ENCODE measurements around the gene ARSG. TPM values are rescaled to one million over a fixed set of nuclear protein-coding genes. Genes with fewer than 3 reads are reported as not detected.

Gene ARSG
- total RNA-seq, 6 experiments from 2014 or later: 4.0 to 7.0 (median 5.0) TPM

DNA sequence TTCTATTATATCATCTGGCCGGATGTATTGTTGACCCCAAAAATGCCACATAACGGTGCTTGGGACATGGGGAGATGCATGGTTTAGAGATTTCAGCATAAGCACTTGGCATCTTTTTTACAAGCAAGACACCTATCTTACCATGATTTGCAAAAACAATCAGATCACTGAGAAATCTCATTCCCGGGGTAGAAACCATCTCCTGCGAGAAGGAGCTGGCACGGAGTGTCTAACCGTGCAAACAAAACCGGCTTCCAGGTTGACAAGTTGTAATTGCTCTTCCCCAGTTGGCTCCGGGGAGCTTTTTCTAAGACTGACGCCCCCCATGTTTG lies 1.4 kb upstream of the ARSG start:
- H3K27me3 Mint-ChIP-seq (ENCODE audit: insufficient read depth): peaks cover 18% of the 10 kb centered on the region
- no peak for DNase-seq

DNA sequence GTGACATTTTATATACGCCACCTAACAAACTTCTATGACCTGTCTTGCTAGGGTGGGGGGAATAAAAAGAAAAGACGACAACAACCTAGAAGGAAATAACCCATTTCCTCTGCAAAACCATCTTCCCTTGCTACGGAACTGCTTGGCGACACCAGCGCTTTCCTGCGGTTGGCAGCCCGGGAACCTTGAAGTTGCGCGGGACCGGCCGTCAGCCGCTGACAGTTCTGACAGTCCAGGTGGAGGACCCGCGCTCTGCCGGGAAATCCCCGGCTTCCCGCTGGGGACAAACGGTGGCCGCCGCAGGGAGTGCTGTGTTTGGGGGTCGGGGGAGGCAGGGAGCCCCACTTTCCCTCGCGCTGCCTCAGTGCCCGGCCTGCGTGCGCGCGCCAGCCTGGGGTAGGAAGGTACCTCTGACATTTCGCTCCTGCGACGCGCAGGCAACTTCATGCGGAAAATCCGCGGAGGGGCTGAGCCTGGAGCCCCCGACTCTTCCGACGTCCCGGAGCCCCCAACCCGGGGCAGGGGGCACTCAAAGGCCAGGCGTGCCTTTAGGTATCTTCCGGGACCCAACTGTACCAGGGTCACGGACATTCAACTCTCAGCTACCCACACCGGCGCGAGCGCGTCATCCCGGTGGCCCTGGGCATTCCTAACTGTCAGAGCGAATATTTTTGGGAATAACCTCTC lies 884 bp upstream of the ARSG start:
- DNase-seq: no peak
- H3K27me3 Mint-ChIP-seq (ENCODE audit: insufficient read depth): peaks cover 18% of the 10 kb centered on the region
- no peaks in the 10 kb centered on the region for H3K36me3 Mint-ChIP-seq (ENCODE audit: low read depth)
- TF ChIP-seq, protein P1, sequence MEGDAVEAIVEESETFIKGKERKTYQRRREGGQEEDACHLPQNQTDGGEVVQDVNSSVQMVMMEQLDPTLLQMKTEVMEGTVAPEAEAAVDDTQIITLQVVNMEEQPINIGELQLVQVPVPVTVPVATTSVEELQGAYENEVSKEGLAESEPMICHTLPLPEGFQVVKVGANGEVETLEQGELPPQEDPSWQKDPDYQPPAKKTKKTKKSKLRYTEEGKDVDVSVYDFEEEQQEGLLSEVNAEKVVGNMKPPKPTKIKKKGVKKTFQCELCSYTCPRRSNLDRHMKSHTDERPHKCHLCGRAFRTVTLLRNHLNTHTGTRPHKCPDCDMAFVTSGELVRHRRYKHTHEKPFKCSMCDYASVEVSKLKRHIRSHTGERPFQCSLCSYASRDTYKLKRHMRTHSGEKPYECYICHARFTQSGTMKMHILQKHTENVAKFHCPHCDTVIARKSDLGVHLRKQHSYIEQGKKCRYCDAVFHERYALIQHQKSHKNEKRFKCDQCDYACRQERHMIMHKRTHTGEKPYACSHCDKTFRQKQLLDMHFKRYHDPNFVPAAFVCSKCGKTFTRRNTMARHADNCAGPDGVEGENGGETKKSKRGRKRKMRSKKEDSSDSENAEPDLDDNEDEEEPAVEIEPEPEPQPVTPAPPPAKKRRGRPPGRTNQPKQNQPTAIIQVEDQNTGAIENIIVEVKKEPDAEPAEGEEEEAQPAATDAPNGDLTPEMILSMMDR (IDR thresholded peaks at IDR 0.05): no peak
- H3K4me3 Mint-ChIP-seq: peak overlapping the region; percentile 80
- peaks cover 21% of the 10 kb centered on the region for H3K4me1 Mint-ChIP-seq (ENCODE audit: low read depth)
- peak overlapping the region; percentile 20 for H3K27ac Mint-ChIP-seq
- H3K9me3 Mint-ChIP-seq: no peaks in the 10 kb centered on the region

More for the DNA sequence above, 1.4 kb upstream of the ARSG start:
- Mint-ChIP-seq H3K9me3 (no peaks in the 10 kb centered on the region), H3K36me3 (ENCODE audit: low read depth) (no peaks in the 10 kb centered on the region), H3K27ac (no peak overlapping the region), H3K4me1 (ENCODE audit: low read depth) (peaks cover 21% of the 10 kb centered on the region), H3K4me3 (no peak overlapping the region; the same call in 1 of the 2 replicates)
- TF ChIP-seq, protein P1 (IDR thresholded peaks at IDR 0.05): no peak

DNA sequence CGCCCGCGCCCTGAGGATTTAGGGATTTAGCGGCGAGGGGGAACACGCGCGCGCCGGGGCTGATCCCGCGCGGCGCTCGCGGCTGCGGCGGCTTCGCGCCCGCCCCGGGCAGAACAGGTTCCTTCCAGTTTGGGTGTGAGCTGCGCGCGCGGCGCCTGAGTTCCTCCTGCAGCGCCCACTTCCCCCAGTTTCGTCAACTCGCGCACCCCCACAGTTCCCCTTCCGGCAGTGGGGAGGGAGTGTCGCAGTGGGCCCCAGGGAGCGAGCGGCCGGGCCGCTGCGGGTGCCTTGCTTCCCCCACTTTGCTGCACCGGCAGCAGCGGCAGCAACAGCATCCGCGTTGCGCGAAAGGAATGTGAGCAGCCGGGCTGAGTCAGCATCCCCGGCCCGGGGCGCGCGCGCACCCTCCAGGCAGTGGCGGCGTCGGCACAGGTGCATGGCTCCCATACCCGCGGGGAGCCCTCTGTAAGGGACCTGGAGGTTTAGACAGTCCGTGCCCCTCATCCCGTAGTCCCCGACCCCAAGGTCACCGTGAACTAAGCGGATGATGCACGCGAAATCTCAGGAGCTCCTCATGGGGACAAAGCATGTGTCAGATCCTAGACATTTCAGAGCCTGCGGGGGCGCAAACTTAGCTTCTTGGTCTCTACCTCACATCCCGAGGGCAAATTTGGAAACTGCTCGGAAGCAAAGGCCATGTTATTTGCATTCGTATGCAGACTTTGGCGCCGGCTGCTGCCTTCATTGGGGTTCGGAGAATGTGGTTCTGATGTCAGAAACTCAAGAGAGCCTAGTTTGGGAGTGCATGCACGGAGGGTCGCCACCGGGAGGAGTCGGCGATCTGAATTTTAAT lies 767 bp downstream of the ARSG start:
- H3K4me3 Mint-ChIP-seq: peak overlapping the region; percentile 77
- TF ChIP-seq, protein P1 (IDR thresholded peaks at IDR 0.05): peak; percentile 21
- peaks cover 14% of the 10 kb centered on the region for H3K27me3 Mint-ChIP-seq (ENCODE audit: insufficient read depth)
- H3K27ac Mint-ChIP-seq: peak overlapping the region; percentile 31
- H3K36me3 Mint-ChIP-seq (ENCODE audit: low read depth): no peaks in the 10 kb centered on the region
- DNase-seq: peak; percentile 57
- peaks cover 21% of the 10 kb centered on the region for H3K4me1 Mint-ChIP-seq (ENCODE audit: low read depth)
- no peaks in the 10 kb centered on the region for H3K9me3 Mint-ChIP-seq

DNA sequence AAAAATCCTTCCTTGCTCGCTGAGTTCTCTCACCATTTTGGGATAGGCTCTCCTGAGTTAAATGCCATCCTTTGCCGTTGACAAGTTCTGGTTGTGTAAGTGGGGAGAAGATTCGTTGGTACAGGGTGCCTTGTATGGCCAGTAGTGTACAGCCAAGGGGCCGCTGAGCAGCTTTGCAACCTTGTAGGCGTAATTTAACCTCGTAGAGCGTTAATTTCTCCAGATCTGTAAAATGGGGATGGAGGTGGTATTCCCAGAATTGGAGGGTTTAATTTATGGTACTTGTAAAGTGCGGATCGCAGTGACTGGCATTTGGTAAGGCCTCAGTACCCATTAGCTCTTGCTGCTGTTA lies 1.4 kb downstream of the ARSG start:
- H3K4me3 Mint-ChIP-seq: peak overlapping the region; percentile 77; the same call in 1 of the 2 replicates
- TF ChIP-seq, protein P1 (IDR thresholded peaks at IDR 0.05): no peak; the same call in 1 of the 2 replicates

DNA sequence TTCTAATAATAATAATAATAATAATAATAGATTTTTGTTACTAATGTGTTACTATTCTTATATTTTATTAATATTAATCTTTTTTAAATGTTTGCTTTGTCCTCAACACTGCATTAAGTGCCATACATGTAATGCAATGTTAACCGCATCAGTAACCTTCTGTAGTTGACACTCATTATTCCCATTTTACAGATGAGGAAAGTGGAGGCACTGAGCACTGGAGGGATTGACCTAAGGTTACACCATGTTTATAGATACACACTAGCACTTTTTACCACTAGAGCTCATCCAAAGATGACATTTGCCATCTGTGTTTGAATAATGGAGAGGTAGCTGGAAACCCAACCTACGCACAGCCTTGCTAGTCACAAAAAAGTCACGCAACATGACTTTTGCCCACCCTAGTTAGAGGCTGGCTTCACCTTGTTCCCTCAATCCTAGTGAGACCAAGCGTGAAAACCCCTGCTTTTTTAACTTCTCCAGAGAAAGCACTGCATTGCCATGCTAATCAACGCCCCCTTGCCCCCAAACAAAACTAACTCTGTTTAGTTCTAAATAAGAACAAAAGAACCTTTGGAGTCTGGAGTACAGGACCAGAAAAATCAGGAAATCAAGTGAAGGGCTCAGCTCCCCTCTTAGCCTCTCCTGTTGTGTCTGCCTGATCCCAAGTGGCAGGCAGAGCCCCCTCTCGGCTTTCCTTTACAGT lies 2.3 kb downstream of the ARSG start:
- DNase-seq: no peak
- Mint-ChIP-seq H3K9me3 (no peaks in the 10 kb centered on the region), H3K4me3 (no peak overlapping the region), H3K36me3 (ENCODE audit: low read depth) (no peaks in the 10 kb centered on the region), H3K27ac (no peak overlapping the region), H3K4me1 (ENCODE audit: low read depth) (peaks cover 21% of the 10 kb centered on the region), H3K27me3 (ENCODE audit: insufficient read depth) (peaks cover 14% of the 10 kb centered on the region)
- TF ChIP-seq, protein P1 (IDR thresholded peaks at IDR 0.05): no peak

More for the DNA sequence above, 1.4 kb downstream of the ARSG start:
- Mint-ChIP-seq H3K36me3 (ENCODE audit: low read depth) (no peaks in the 10 kb centered on the region), H3K27ac (peak overlapping the region; percentile 31), H3K27me3 (ENCODE audit: insufficient read depth) (peaks cover 14% of the 10 kb centered on the region), H3K4me1 (ENCODE audit: low read depth) (peaks cover 21% of the 10 kb centered on the region), H3K9me3 (no peaks in the 10 kb centered on the region)
- DNase-seq: no peak

Measured in HFFc6 (cell line).